CD4-positive, alpha-beta T cell treated with Interleukin-15 for 4 hours (primary cell): Measurements from ENCODE around the gene MGMT.

Experiments
- DNase-seq: peaks from one replicate; pipeline ENCODE4 v3.0.0-alpha.2; 2020; ENCODE audit warnings: low spot score

Gene MGMT

GRCh38 chr10:129740532-129741279 is 273.7 kb downstream of the MGMT start:
- no peak for DNase-seq

- no peak for DNase-seq
Observed at GRCh38 chr10:129741280-129741977, 274.4 kb downstream of the MGMT start.

- no peak for DNase-seq
Observed at GRCh38 chr10:129741978-129742741, 275.1 kb downstream of the MGMT start.

GRCh38 chr10:129742742-129743550 is 275.9 kb downstream of the MGMT start:
- no peak for DNase-seq

GRCh38 chr10:129743738-129744133 is 276.7 kb downstream of the MGMT start:
- DNase-seq: no peak

- DNase-seq: no peak
Observed at GRCh38 chr10:129744134-129745111, 277.4 kb downstream of the MGMT start.

- no peak for DNase-seq
Observed at GRCh38 chr10:129745186-129745750, 278.2 kb downstream of the MGMT start.

GRCh38 chr10:129754211-129755050 is 287.4 kb downstream of the MGMT start:
- no peak for DNase-seq

- no peak for DNase-seq
Observed at GRCh38 chr10:129755158-129755591, 288.1 kb downstream of the MGMT start.

- no peak for DNase-seq
Observed at GRCh38 chr10:129755621-129756020, 288.6 kb downstream of the MGMT start.

GRCh38 chr10:129756912-129757901 is 290.2 kb downstream of the MGMT start:
- DNase-seq: no peak

- DNase-seq: no peak
Observed at GRCh38 chr10:129758207-129759021, 291.4 kb downstream of the MGMT start.

GRCh38 chr10:129759214-129760002 is 292.4 kb downstream of the MGMT start:
- DNase-seq: no peak

- DNase-seq: no peak
Observed at GRCh38 chr10:129760003-129760315, 292.9 kb downstream of the MGMT start.

- DNase-seq: no peak
Observed at GRCh38 chr10:129760416-129760815, 293.4 kb downstream of the MGMT start.

GRCh38 chr10:129761197-129761972 is 294.3 kb downstream of the MGMT start:
- no peak for DNase-seq
